Hematopoietic multipotent progenitor cell treated with erythropoietin and hydrocortisone succinate and interleukin-3 and kit ligand, for 15 days (in vitro differentiated cells): Measurements from ENCODE around the gene ANKRD29.

Experiments used
- DNase-seq: peaks from one replicate; pipeline ENCODE4 v3.0.0-alpha.2; 2015; ENCODE audit warnings: low spot score

ANKRD29 gene

DNA sequence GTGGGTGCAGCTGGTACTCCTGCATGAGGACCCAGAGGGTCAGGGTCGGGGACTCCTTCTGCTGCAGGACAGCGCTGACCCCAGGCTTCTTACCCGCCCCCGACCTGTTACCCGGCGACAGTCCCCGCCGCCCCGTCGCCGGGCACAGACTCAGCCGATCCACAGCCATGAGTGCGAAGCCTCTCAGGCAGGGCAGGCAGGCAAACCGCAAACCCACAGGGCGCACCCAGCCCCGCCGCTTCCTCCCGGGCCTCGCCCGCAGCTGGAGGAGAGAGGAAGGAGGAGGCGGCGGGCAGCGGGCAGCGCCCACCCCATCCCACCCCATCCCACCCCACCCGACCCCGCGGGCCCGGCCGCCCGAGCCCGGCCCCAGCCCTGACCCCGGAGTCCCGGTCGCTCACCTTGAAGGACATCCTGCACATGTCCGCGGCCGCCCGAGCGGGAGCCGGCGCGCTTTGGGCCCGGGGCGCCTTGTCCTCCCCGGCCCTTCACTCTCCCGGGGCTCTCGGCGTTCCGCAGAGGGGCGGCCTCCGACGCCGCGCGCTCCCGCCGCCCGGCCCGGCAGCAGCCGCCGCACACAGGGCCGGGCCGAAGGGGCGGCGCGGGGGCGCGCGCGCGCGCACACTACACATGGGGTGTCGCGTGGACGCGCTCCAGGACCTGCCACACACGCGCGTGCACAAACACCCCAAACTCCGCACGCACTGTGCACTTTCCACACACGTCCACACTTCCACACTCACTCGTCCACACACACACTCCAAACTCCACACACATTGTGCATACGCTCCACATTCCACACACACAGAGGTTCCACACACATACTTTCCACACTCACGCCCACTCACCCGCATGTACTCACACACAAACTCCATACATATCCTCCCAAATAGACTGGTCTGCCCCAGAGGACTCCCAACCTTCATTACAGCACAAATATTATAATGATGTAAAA, at the start of gene ANKRD29:
Gene ANKRD29, minus strand, starts transcription at position 603 of the 955 bp plus-strand sequence. Its CDS starts 181 bp downstream, at position 422.
- no peak for DNase-seq

DNA sequence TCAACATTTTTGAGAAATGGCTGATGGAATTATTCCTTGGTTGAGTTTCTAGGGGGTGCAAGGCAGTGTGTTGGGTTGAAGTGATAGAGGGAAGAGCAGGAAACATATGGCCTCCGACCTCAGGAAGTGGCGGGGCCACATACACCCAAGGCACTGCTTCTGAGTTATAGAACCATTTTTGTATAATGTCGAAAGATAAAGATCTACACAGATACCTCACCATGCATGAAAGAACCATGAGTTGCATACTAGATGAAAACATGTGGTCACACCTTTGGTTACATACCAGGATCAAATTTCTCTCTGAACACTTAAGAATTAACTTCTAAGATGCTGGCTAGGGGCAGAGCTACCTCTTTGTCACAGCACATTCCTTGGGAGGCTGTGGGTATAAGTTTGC, 49.7 kb upstream of the ANKRD29 start:
- DNase-seq, result no peak

GRCh38 chr18:23711426-23711825, 48.7 kb upstream of the ANKRD29 start:
- DNase-seq, result no peak

GRCh38 chr18:23710946-23711345, 48.2 kb upstream of the ANKRD29 start:
- DNase-seq, result no peak

GRCh38 chr18:23710068-23710527, 47.4 kb upstream of the ANKRD29 start:
- DNase-seq, result no peak

- no peak for DNase-seq
These were observed 44.4 kb upstream of the ANKRD29 start for GRCh38 chr18:23706971-23707640.

- no peak for DNase-seq
These were observed 42.1 kb upstream of the ANKRD29 start for GRCh38 chr18:23704806-23705205.

GRCh38 chr18:23703987-23704384, 41.3 kb upstream of the ANKRD29 start:
- no peak for DNase-seq

DNA sequence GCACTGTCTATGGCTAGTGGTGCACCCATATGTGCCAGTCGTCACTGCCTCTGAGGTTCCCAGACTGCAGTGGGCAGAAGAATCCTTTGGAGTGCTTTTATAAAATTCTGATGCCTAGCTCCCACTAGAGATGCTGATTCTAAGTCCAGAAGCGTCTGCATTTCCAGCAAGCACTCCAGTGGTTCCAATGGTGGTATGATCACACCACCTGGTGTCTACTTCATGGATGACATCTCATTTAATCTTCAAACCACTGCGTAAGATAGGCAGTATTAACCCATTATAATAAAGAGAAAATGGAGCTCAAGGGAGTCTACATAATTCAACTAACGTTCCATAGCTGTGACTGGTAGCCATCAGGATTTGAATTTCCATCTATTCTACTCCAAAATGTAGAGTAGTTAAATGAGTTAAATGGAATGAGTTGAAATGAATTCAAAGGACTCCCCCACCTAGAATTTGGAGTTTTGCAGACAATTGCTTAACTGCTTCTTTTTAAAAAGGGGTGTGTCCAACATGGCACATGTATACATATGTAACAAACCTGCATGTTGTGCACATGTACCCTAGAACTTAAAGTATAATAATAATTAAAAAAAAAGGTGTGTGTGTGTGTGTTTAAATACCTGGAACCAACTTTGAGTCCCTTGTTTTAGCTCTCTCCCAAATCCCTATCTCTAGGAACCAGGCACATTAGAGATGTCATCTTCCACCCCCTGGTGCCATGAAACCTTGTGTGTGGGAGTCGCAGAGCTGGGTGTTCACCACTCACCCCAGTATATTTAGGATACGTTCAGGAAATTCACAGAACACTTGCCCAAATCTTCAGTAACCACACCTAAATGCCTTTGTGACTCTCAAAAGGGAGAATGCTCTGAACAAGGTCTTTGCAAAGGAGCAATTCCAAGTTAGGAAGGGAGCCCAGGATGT, 40.6 kb upstream of the ANKRD29 start:
- DNase-seq, result no peak

DNA sequence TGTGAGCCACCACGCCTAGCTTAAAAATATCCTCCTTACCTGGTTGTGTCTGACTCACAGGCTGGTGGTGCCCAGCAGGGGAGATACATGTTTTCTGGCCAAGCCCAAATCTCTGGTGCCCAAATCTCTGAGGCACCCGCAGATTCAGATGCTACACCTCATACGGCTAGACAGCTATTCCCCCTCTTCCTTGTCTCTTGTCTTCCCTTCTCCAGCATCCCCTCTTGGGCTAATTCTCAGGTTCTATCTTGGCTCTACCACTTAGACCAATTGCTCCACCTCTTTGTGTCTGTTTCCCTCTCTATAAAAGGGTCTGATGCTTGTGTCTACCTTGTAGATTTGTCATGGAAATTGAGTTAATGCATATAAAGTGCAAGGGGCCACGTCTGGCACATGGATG, 39.9 kb upstream of the ANKRD29 start:
- DNase-seq, result no peak

DNA sequence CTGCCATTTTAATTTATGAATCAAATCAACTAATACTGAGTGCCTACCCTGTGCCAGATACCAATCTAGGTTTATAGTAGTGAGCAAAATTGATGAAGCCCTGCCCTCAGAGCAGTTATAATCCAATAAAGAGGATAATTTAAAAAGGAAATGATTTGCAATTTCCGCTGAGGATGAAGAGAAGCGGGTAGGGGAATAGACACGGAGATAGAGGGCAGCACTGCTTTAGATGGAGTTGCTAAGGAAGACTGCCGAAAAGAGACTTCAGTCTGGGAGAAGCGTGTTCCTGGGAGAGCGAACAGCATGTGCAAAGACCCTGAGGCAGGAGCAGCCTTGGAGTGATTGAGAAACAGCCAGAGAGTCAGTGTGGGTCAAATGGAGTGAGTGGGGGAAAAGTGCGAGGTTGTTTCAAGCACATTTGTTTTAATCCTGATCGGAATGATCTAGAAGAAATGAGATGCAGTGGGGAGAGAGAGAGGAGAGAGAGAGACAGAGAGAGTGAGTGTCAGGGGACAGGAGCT, 38.9 kb upstream of the ANKRD29 start:
- no peak for DNase-seq

GRCh38 chr18:23701017-23701416, 38.3 kb upstream of the ANKRD29 start:
- DNase-seq, result no peak

DNA sequence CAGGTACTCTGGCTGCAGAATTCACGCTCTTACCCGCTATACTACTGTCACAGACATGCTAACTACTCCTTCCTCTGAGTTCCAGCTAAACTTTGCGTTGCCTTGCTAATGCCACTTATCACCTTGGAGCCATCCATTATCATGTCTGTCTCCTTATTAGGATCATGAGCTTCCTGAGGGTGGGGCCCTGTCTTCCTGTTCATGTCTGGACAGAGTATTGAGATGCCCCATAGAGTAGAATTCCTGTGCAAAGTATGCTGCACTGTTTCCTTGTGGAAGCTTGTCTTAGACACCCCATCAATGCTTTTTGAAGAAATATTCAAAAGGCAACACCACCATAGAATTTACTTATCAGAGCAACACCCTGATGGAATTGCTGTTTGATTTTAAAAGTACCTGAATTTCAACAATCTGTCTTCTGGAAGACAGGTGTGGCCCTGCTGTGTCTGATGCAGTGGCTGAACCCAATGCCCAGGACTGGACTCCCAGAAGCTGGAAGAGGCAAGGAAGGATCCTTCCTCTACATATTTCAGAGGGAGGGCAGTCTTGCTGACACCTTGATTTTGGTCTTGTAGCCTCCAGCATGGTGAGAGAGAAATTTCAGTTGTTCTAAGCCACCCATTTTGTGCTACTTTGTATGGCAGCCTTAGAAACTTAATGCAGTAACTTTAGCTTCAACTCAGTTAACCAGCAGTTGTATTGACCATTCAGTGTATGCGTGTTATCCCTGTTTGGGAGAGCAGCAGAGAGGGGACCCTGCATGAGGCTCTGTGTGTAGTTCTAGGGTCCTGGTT, 32.1 kb upstream of the ANKRD29 start:
- DNase-seq, result no peak

DNA sequence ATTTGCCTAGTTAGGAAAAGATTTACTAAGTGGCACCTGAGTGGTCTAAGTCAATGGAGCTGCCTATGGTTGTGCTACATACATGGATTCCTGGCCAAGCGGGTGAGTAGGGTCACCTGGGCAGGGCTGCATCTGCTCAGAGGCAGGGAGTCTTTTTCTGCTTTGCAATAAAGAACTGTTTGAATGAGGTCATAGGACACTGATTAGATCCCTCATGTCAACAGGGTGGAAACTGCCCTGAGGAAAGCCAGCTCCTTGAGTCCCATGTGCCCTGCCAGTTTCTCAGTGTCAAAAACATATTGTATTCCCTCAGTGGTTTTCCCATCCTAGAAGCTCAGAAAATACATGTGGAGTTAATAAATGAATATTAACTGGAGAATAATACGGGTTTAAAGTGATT, 31.1 kb upstream of the ANKRD29 start:
- DNase-seq, result no peak

DNA sequence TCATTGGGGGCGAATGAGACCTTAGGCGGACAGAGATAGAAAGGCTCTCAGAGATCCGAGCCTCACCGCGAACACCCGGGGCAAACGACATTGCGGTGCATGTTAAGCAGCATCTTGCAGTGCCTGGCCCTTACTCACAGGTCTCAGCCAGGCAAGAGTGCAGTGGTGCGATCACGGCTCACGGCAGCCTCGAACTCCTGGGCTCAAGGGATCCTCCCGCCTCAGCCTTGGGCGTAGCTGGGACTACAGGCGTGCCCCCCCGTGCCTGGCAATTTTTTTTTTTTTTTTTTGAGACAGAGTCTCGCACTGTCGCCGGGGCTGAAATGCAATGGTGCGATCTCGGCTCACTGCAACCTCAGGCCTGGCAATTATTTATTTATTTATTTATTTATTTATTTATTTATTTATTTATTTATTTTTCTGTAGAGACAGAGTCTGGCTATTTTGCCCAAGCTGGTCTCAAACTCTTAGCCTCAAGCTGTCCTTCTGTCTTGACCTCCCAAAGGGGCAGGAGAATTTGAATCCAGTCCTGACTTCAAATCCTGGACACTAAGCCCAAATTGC, 27.9 kb upstream of the ANKRD29 start:
- DNase-seq, result no peak

DNA sequence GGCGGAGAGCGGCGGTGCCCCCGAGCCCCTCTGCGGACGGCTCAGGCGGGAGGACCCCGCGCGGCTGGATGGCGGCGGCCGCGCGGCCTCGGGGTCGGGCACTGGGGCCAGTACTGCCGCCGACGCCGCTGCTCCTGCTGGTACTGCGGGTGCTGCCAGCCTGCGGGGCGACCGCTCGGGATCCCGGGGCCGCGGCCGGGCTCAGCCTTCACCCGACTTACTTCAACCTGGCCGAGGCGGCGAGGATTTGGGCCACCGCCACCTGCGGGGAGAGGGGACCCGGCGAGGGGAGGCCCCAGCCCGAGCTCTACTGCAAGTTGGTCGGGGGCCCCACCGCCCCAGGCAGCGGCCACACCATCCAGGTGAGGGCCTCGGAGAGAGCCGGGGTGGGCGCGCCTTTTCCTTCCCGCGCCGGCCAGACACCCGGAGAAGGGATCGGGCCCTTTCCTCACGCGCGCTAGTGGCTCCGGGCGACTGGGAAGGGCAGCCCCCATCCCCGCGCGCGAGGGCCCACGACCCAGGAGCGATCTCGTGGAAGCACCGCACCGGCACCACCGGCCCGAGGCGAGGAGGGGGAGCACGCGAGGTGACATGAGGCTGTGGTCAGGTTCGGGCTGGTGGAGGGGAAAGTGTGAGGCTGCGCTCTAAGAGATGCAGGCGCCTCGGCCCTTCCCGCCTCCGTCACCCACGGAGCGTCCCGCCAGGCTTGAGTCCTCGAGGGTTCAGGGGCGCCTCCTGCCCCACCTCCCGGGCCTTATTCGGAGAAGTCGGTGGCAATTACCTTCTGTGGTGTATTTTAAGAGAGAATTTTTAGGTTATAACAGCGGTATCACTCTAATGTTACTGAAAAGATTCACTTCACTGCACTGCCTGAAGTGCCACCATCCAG, 27.1 kb upstream of the ANKRD29 start:
- no peak for DNase-seq

GRCh38 chr18:23689031-23689615, 26.4 kb upstream of the ANKRD29 start, which contains the start of gene LAMA3:
TSS of gene LAMA3 (plus strand) at chr18:23689453. CDS start at chr18:23689684, 231 bp downstream.
- DNase-seq, result no peak

- no peak for DNase-seq
These were observed 25.8 kb upstream of the ANKRD29 start for GRCh38 chr18:23688528-23688927.
